ENCODE data around the gene ARHGAP32. TPM values are rescaled to one million over a fixed set of nuclear protein-coding genes. Genes with fewer than 3 reads are reported as not detected.

Gene ARHGAP32
- total RNA-seq, 4 donors from 2014 or later: 11.2 to 21.7 (median 18.1) TPM

- DNase-seq (ENCODE audit: low spot score) (no peak), ATAC-seq (ENCODE audit: low FRiP score) (no peak)
Measured at GRCh38 chr11:128936606-128937251, 255.4 kb downstream of the ARHGAP32 start.

GRCh38 chr11:128934926-128935325, 257.2 kb downstream of the ARHGAP32 start:
- ATAC-seq (ENCODE audit: low FRiP score) (no peak), DNase-seq (ENCODE audit: low spot score) (no peak)
- TF ChIP-seq, protein P1, sequence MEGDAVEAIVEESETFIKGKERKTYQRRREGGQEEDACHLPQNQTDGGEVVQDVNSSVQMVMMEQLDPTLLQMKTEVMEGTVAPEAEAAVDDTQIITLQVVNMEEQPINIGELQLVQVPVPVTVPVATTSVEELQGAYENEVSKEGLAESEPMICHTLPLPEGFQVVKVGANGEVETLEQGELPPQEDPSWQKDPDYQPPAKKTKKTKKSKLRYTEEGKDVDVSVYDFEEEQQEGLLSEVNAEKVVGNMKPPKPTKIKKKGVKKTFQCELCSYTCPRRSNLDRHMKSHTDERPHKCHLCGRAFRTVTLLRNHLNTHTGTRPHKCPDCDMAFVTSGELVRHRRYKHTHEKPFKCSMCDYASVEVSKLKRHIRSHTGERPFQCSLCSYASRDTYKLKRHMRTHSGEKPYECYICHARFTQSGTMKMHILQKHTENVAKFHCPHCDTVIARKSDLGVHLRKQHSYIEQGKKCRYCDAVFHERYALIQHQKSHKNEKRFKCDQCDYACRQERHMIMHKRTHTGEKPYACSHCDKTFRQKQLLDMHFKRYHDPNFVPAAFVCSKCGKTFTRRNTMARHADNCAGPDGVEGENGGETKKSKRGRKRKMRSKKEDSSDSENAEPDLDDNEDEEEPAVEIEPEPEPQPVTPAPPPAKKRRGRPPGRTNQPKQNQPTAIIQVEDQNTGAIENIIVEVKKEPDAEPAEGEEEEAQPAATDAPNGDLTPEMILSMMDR (IDR thresholded peaks at IDR 0.05): no peak

More at GRCh38 chr11:128936606-128937251, 255.4 kb downstream of the ARHGAP32 start:
- TF ChIP-seq, protein P1 (IDR thresholded peaks at IDR 0.05): no peak

DNA sequence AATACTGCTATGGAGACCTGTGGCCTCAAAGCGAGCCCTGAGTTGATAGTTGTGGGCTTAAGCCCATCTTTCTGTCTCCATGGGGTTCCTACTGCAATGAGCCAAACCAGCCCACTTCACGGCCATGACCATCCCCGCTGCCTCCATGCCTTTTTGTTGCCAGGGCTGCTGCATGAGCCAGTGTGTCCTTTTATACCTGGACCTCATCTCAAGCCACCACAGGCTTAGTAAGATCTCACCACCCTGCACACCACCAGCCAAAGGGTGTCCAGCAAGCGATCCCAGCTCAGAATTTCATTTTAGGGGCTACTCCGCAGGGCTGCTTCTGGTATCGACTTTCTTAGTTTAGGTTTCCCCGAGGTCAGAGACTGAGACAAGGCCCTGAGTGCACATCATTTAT, 257.8 kb downstream of the ARHGAP32 start:
- no peak for ATAC-seq (ENCODE audit: low FRiP score)
- no peak for DNase-seq (ENCODE audit: low spot score)
- TF ChIP-seq, protein P1 (IDR thresholded peaks at IDR 0.05): no peak

DNA sequence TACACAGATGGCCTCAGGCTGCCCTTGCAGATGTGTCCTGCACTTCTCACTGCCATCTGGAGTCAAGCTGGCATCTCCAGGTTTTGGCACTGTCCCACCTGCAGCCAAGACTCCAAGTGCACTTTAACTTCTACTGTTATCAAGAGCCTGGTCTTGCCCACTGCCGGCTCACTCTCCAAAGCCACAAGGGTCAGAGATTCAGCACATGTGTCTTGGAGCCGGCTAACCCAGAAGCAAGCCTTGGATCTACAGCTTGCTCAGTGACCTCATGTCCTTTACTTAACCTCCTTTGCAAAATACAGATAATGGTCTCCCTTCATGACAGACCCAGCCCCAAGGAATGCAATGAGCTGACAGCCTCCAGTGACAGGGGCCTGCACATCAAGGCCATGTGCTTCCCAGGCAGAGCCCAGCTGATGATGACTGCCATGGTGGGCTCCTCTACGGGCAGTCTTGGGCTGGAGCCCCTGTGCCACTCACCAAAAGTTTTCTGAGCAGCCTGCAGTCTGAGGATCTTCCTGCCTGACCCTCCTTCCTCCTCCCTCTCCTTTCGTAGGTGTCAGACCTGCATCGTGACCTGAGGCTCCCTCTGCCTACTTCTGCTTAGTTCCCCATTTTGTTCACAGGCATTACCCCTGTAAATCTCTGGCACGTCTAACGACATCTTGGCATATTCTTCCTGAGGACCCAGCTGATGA, 258.5 kb downstream of the ARHGAP32 start:
- ATAC-seq (ENCODE audit: low FRiP score) (no peak), DNase-seq (ENCODE audit: low spot score) (no peak)
- TF ChIP-seq, protein P1 (IDR thresholded peaks at IDR 0.05): no peak

- DNase-seq (ENCODE audit: low spot score) (no peak), ATAC-seq (ENCODE audit: low FRiP score) (no peak)
- TF ChIP-seq, protein P1 (IDR thresholded peaks at IDR 0.05): no peak
Measured at GRCh38 chr11:128931668-128932067, 260.5 kb downstream of the ARHGAP32 start.

DNA sequence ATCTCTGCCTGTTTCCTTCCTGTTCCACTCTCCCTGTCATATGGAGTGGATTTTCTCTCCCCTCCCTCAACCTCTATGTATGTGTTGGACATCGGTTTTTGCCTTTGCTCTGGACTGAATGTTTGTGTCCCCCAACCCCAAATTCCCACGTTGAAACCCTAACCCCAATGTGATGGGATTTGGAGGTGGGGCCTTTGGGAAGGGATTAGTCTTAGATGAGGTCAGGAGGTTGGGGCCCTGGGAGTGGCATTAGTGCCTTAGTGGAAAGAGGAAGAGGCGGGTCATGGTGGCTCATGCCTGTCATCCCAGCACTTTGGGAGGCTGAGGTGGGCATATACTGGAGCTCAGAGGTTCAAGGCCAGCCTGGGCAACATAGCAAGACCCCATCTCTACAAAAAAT, 261.1 kb downstream of the ARHGAP32 start:
- TF ChIP-seq, protein P1 (IDR thresholded peaks at IDR 0.05): no peak

DNA sequence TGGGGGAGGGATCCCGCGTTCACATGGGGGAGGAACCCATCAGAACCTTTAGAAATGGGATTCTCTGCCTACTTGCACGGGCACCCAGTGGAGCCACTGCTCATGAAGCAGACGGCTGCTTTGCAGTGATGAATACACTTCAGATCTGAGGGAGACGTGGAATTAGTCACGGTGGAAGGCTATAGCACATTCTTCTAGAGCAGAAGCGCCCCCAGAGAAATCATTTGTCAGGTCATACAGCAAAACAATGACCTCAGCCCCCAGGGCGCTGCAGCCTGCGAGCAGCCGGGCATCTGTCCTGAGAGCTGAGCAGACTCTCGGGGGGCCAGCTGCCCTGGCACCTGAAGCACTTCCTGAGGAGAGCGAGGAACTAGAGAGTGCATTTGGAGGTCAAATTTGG, 262.1 kb downstream of the ARHGAP32 start:
- no peak for DNase-seq (ENCODE audit: low spot score)
- TF ChIP-seq, protein P1 (IDR thresholded peaks at IDR 0.05): no peak
- no peak for ATAC-seq (ENCODE audit: low FRiP score)

More for the DNA sequence above, 261.1 kb downstream of the ARHGAP32 start:
- ATAC-seq (ENCODE audit: low FRiP score): no peak
- DNase-seq (ENCODE audit: low spot score): no peak
